Measurements from ENCODE around the gene TSC22D2. TPM values are rescaled to one million over a fixed set of nuclear protein-coding genes. Genes with fewer than 3 reads are reported as not detected.

The TSC22D2 gene
- total and polyA plus RNA-seq, 8 donors = 7.1 to 32.2 (median 17.9) TPM

- Histone ChIP-seq H3K4me3 (no peak overlapping the region), H3K36me3 (no peaks in the 10 kb centered on the region), H3K27me3 (no peaks in the 10 kb centered on the region), H3K4me1 (peaks cover 0 to 28% (median 16%) of the 10 kb centered on the region in 4 donors), H3K27ac (peak overlapping the region in 4 of 5 donors; percentile 81 to 84 (median 82)), H3K9me3 (no peaks in the 10 kb centered on the region)
- WGBS, 5 donors = 48 to 67% (median 60%) methylated on average over 1 of the region's 1 CpG
- no peak for DNase-seq
- TF ChIP-seq, protein P1, sequence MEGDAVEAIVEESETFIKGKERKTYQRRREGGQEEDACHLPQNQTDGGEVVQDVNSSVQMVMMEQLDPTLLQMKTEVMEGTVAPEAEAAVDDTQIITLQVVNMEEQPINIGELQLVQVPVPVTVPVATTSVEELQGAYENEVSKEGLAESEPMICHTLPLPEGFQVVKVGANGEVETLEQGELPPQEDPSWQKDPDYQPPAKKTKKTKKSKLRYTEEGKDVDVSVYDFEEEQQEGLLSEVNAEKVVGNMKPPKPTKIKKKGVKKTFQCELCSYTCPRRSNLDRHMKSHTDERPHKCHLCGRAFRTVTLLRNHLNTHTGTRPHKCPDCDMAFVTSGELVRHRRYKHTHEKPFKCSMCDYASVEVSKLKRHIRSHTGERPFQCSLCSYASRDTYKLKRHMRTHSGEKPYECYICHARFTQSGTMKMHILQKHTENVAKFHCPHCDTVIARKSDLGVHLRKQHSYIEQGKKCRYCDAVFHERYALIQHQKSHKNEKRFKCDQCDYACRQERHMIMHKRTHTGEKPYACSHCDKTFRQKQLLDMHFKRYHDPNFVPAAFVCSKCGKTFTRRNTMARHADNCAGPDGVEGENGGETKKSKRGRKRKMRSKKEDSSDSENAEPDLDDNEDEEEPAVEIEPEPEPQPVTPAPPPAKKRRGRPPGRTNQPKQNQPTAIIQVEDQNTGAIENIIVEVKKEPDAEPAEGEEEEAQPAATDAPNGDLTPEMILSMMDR (IDR thresholded peaks at IDR 0.05) = no peak
- TF ChIP-seq EP300 (IDR thresholded peaks at IDR 0.05) (no peak), POLR2AphosphoS5 (IDR thresholded peaks at IDR 0.05) (no peak), POLR2A (IDR thresholded peaks at IDR 0.05) (no peak)
- intact Hi-C loops (cut with DNase I; ENCODE audit: low total_unique reads) = no loop called here
Observed at GRCh38 chr3:150370999-150371398, 37.1 kb upstream of the TSC22D2 start.

GRCh38 chr3:150371741-150372254 is 36.3 kb upstream of the TSC22D2 start:
- Histone ChIP-seq H3K27ac (peak overlapping the region; percentile 66 to 84 (median 82)), H3K4me3 (peak overlapping the region in 3 of 4 donors; percentile 10 to 26 (median 13)), H3K27me3 (no peaks in the 10 kb centered on the region), H3K36me3 (no peaks in the 10 kb centered on the region), H3K4me1 (peaks cover 0 to 28% (median 16%) of the 10 kb centered on the region in 4 donors), H3K9me3 (no peaks in the 10 kb centered on the region)
- intact Hi-C loops (cut with DNase I; ENCODE audit: low total_unique reads) = no loop called here
- TF ChIP-seq, protein P1 (IDR thresholded peaks at IDR 0.05) = no peak
- TF ChIP-seq EP300 (IDR thresholded peaks at IDR 0.05) = no peak
- peak in 1 of 4 donors; percentile 26 for TF ChIP-seq POLR2A (IDR thresholded peaks at IDR 0.05)
- TF ChIP-seq POLR2AphosphoS5 (IDR thresholded peaks at IDR 0.05) = peak; percentile 68 to 92 (median 88)
- WGBS, 5 donors = 9 to 18% (median 13%) methylated on average over 6 of the region's 6 CpGs
- peak; percentile 43 to 97 for DNase-seq

GRCh38 chr3:150372320-150372719 is 35.8 kb upstream of the TSC22D2 start:
- H3K4me3 ChIP-seq = no peak overlapping the region
- H3K36me3 ChIP-seq = no peaks in the 10 kb centered on the region
- TF ChIP-seq, protein P1 (IDR thresholded peaks at IDR 0.05) = no peak
- TF ChIP-seq EP300 (IDR thresholded peaks at IDR 0.05) = no peak
- no peak for TF ChIP-seq POLR2AphosphoS5 (IDR thresholded peaks at IDR 0.05)
- TF ChIP-seq POLR2A (IDR thresholded peaks at IDR 0.05) = no peak
- no peak for DNase-seq
- H3K27ac ChIP-seq = peak overlapping the region in 4 of 5 donors; percentile 81 to 84 (median 82)
- H3K27me3 ChIP-seq = no peaks in the 10 kb centered on the region
- WGBS, 5 donors = 51 to 70% (median 62%) methylated on average over 2 of the region's 2 CpGs
- peaks cover 0 to 28% (median 16%) of the 10 kb centered on the region in 4 donors for H3K4me1 ChIP-seq
- intact Hi-C loops (cut with DNase I; ENCODE audit: low total_unique reads) = no loop called here
- no peaks in the 10 kb centered on the region for H3K9me3 ChIP-seq

GRCh38 chr3:150372722-150373121 is 35.4 kb upstream of the TSC22D2 start:
- intact Hi-C loops (cut with DNase I; ENCODE audit: low total_unique reads) = no loop called here
- 13 to 31% (median 29%) methylated on average over 1 of the region's 1 CpG for WGBS, 5 donors
- peak in 1 of 2 donors; percentile 41 for DNase-seq
- peak overlapping the region in 4 of 5 donors; percentile 81 to 84 (median 82) for H3K27ac ChIP-seq
- no peaks in the 10 kb centered on the region for H3K27me3 ChIP-seq
- no peaks in the 10 kb centered on the region for H3K9me3 ChIP-seq
- H3K4me3 ChIP-seq = no peak overlapping the region
- H3K36me3 ChIP-seq = no peaks in the 10 kb centered on the region
- TF ChIP-seq, protein P1 (IDR thresholded peaks at IDR 0.05) = peak in 1 of 7 experiments; percentile 27
- no peak for TF ChIP-seq POLR2AphosphoS5 (IDR thresholded peaks at IDR 0.05)
- H3K4me1 ChIP-seq = peaks cover 0 to 28% (median 16%) of the 10 kb centered on the region in 4 donors

All from stomach (tissue), 9 donors.